GM10266 (cell line): Measurements from ENCODE around the gene TTC19.
"Not testable (repeated sequence)": the region's sequence is repeated elsewhere in the genome, so short reads cannot be mapped to it uniquely, and the experiment has no call there.

ENCODE experiments used
- DNase-seq: peaks from one replicate; pipeline ENCODE4 v3.0.0; 2012; ENCODE audit errors: extremely low spot score
- CTCF ChIP-seq: IDR thresholded peaks from 2 replicates; pipeline ENCODE4 v1.5.1; 2012; ENCODE audit warnings: mild to moderate bottlenecking, low read depth; ENCODE audit not compliant: control insufficient read depth, insufficient read depth; ENCODE audit errors: missing control alignments

Gene TTC19

GRCh38 chr17:16046966-16047365 lies 47.3 kb downstream of the TTC19 start:
- no peak for DNase-seq
- no peak for TF ChIP-seq CTCF

- no peak for DNase-seq
- TF ChIP-seq CTCF, result no peak
Measured at GRCh38 chr17:16048811-16049449, 49.3 kb downstream of the TTC19 start.

GRCh38 chr17:16050844-16051243 lies 51.2 kb downstream of the TTC19 start:
- no peak for TF ChIP-seq CTCF
- no peak for DNase-seq

GRCh38 chr17:16052486-16052885 lies 52.9 kb downstream of the TTC19 start:
- TF ChIP-seq CTCF, result no peak
- no peak for DNase-seq

GRCh38 chr17:16055139-16055538 lies 55.5 kb downstream of the TTC19 start:
- DNase-seq, result not testable (repeated sequence)

- no peak for DNase-seq
- TF ChIP-seq CTCF, result no peak
Measured at GRCh38 chr17:16061631-16062030, 62.0 kb downstream of the TTC19 start.

GRCh38 chr17:16066125-16066524 lies 66.5 kb downstream of the TTC19 start:
- TF ChIP-seq CTCF, result no peak
- DNase-seq, result no peak

GRCh38 chr17:16068323-16068722 lies 68.7 kb downstream of the TTC19 start:
- TF ChIP-seq CTCF, result no peak
- DNase-seq, result no peak
